Hepatocyte (in vitro differentiated cells): ENCODE results near the gene GGA2.

ENCODE experiments used
- CTCF ChIP-seq: fragments of 200-600 bp; sonication (generic); IDR thresholded peaks from 2 replicates; pipeline ENCODE4 v1.5.1; 2016; ENCODE audit warnings: antibody characterized with exemption, mild to moderate bottlenecking; ENCODE audit not compliant: poor library complexity
- EZH2 ChIP-seq: fragments of 200-600 bp; sonication (generic); IDR thresholded peaks from 2 replicates; pipeline ENCODE4 v1.6.1; 2016; ENCODE audit warnings: antibody characterized with exemption, mild to moderate bottlenecking, borderline replicate concordance

- TF ChIP-seq CTCF, result no peak
- no peak for TF ChIP-seq EZH2
Measured at GRCh38 chr16:23515881-23516280, 5.6 kb upstream of the GGA2 start.
